K562 (cell line): ENCODE measurements around the gene CD248. TPM values are rescaled to one million over a fixed set of nuclear protein-coding genes. Genes with fewer than 3 reads are reported as not detected.
A peak's percentile ranks its signal among the peaks of the same experiment; 100 is the strongest.

ENCODE experiments used
- CUX1 ChIP-seq: fragments of 200-800 bp; sonication (Bioruptor generic); IDR thresholded peaks from 2 replicates; pipeline ENCODE4 v1.6.1; 2016; ENCODE audit warnings: missing genetic modification characterization, missing compliant biosample characterization
- HDAC1 ChIP-seq, 2 experiments: fragments of 450-650 bp; IDR thresholded peaks; 2 replicates each; pipeline ENCODE4 v1.6.1; 2016 to 2017; ENCODE audit warnings: inconsistent platforms in 1 of 2, mild to moderate bottlenecking in 1 of 2, moderate library complexity in 1 of 2
- MBD2 ChIP-seq: sonication (generic); IDR thresholded peaks from 2 replicates; pipeline ENCODE4 v1.6.1; 2016; ENCODE audit warnings: low read depth, borderline replicate concordance
- MCM3 ChIP-seq: fragments of 450-650 bp; IDR thresholded peaks from 2 replicates; pipeline ENCODE4 v1.6.1; 2016
- MCM5 ChIP-seq: fragments of 450-650 bp; IDR thresholded peaks from 2 replicates; pipeline ENCODE4 v1.6.1; 2016; ENCODE audit warnings: low read depth
- NEUROD1 ChIP-seq: fragments of 150-350 bp; IDR thresholded peaks from 2 replicates; pipeline ENCODE4 v1.6.1; 2014; ENCODE audit warnings: borderline replicate concordance, low read length, low read depth; ENCODE audit not compliant: partially characterized antibody
- PHB2 ChIP-seq: fragments of 450-650 bp; IDR thresholded peaks from 2 replicates; pipeline ENCODE4 v1.6.1; 2017; ENCODE audit warnings: low read depth
- PKNOX1 ChIP-seq: fragments of 450-650 bp; IDR thresholded peaks from 2 replicates; pipeline ENCODE4 v1.6.1; 2016
- SMAD4 ChIP-seq: fragments of 250-450 bp; sonication (Bioruptor Pico); conservative IDR thresholded peaks from 2 replicates; pipeline ENCODE4 v1.8.0; 2021; ENCODE audit warnings: inconsistent platforms, mild to moderate bottlenecking, moderate library complexity
- SMARCC2 ChIP-seq: fragments of 450-650 bp; IDR thresholded peaks from 2 replicates; pipeline ENCODE4 v1.6.1; 2017; ENCODE audit warnings: antibody characterized with exemption, moderate library complexity, mild to moderate bottlenecking, low read depth
- SRSF9 ChIP-seq: fragments of 200-400 bp; formaldehyde crosslinking; IDR thresholded peaks from 2 replicates; pipeline ENCODE4 v1.6.1; 2017; ENCODE audit warnings: low read depth, low read length, borderline replicate concordance
- ZBTB17 ChIP-seq: fragments of 450-650 bp; formaldehyde crosslinking; IDR thresholded peaks from 2 replicates; pipeline ENCODE4 v1.4.0; 2020; ENCODE audit warnings: mild to moderate bottlenecking
- ZHX1 ChIP-seq: fragments of 150-350 bp; conservative IDR thresholded peaks from 2 replicates; pipeline ENCODE4 v1.6.1; 2014; ENCODE audit warnings: low read length
- ZNF217 ChIP-seq: sonication (generic); formaldehyde crosslinking; IDR thresholded peaks from 2 replicates; pipeline ENCODE4 v1.8.0; 2022; ENCODE audit warnings: mild to moderate bottlenecking, missing genetic modification reagents
- ZNF639 ChIP-seq, 2 experiments: fragments of 200-800 bp in 1 of 2; sonication (Bioruptor generic) in 1 of 2; sonication (generic) in 1 of 2; formaldehyde crosslinking in 1 of 2; IDR thresholded peaks in 1 of 2; conservative IDR thresholded peaks in 1 of 2; 2 replicates each; pipeline versions ENCODE4 v1.5.0 to v1.6.1; 2016 to 2020; ENCODE audit warnings: missing compliant biosample characterization in 1 of 2, missing genetic modification characterization in 1 of 2, missing genetic modification reagents in 1 of 2
- polyA plus RNA-seq, 8 experiments: library from polyadenylated mRNA; depleted of rRNA in 4 of 8; stranded (reverse) in 5 of 8; unstranded in 3 of 8; fragments of >200 nt; fragmentation: Nextera tagmentation in 2 of 8; fragmentation: Illumina TruSeq in 1 of 8; extraction: Ambion mirVana in 2 of 8; extraction: Trizol in 1 of 8; gene quantifications; 2 replicates each; pipeline versions ENCODE4 v1.2.1 to v1.2.3, GENCODE V29; 2011 to 2014; ENCODE audit warnings: inconsistent platforms in 1 of 8, missing spikeins in 1 of 8
- total RNA-seq, 7 experiments: library from RNA; depleted of rRNA in 6 of 7; stranded (reverse); fragments of >200 nt in 6 of 7; fragmentation: Illumina TruSeq in 2 of 7; extraction: Trizol in 2 of 7; gene quantifications; 2 replicates each; pipeline versions ENCODE4 v1.2.1 to v1.2.3, GENCODE V29; 2011 to 2021; ENCODE audit warnings: low replicate concordance in 1 of 7

The CD248 gene
- total and polyA plus RNA-seq, 9 of the 15 experiments (the other 6 are each of a cell fraction or from before 2014, with no cell fraction given): 0.09 TPM; not detected in 8

- TF ChIP-seq CUX1 (CRISPR knock-in tag) (no peak), ZNF639 (CRISPR knock-in tag; conservative IDR thresholded peaks at IDR 0.05 in 1 of 2, IDR thresholded peaks at IDR 0.05 in 1 of 2) (peak in 1 of 2 experiments; percentile 93; a peak in 2 of 4 replicates), MBD2 (peak; percentile 98), HDAC1 (IDR thresholded peaks at IDR 0.05) (no peak; a peak in 1 of 4 replicates), PHB2 (no peak), NEUROD1 (peak; percentile 97), PKNOX1 (peak; percentile 100), SRSF9 (no peak), SMARCC2 (no peak), MCM3 (no peak), MCM5 (no peak), SMAD4 (CRISPR knock-in tag) (peak; percentile 86), ZHX1 (peak; percentile 43; the same call in 1 of the 2 replicates), ZBTB17 (peak; percentile 28; the same call in 1 of the 2 replicates), ZNF217 (CRISPR knock-in tag) (no peak)
These were observed 27.9 kb downstream of the CD248 start, which contains the start of gene YIF1A (continued) for GRCh38 chr11:66288671-66289547.
